ENCODE measurements around the gene TUBD1.

The TUBD1 gene

GRCh38 chr17:59814685-59815084 is 78.1 kb downstream of the TUBD1 start:
- DNase-seq: no peak

GRCh38 chr17:59814276-59814675 is 78.5 kb downstream of the TUBD1 start:
- no peak for DNase-seq

GRCh38 chr17:59812139-59812538 is 80.6 kb downstream of the TUBD1 start:
- no peak for DNase-seq

- no peak for DNase-seq
Observed at GRCh38 chr17:59811209-59811608, 81.5 kb downstream of the TUBD1 start.

GRCh38 chr17:59810894-59811153 is 81.9 kb downstream of the TUBD1 start:
- no peak for DNase-seq

All from NCI-H1105 treated with DMSO at 0.1 percent for 48 hours (cell line).